NCI-H460 (cell line): ENCODE data around the gene CCIN. TPM values are rescaled to one million over a fixed set of nuclear protein-coding genes. Genes with fewer than 3 reads are reported as not detected.
"Not testable (repeated sequence)": the region's sequence is repeated elsewhere in the genome, so short reads cannot be mapped to it uniquely, and the experiment has no call there.

Source experiments
- DNase-seq: peaks from one replicate; pipeline ENCODE4 v3.0.0-alpha.2; 2016; ENCODE audit warnings: low read depth; ENCODE audit errors: extremely low read depth
- polyA plus RNA-seq: library from polyadenylated mRNA; depleted of rRNA; stranded (reverse); fragments of >200 nt; gene quantifications from 2 replicates; pipeline ENCODE4 v1.2.3, GENCODE V29; 2014; cell fraction: nucleus; rRNA removed
- total RNA-seq: library from RNA; depleted of rRNA; stranded (reverse); fragments of >200 nt; shearing (Covaris generic); gene quantifications from 2 replicates; pipeline ENCODE4 v1.2.3, GENCODE V29; 2014; rRNA removed

CCIN gene
- not detected in 2 replicates for total RNA-seq
- polyA plus RNA-seq: not detected in 2 replicates

GRCh38 chr9:36169166-36169565 lies at the start of gene CCIN:
Gene CCIN, plus strand, starts transcription at chr9:36169388. Its CDS starts 115 bp downstream, at chr9:36169503.
- no peak for DNase-seq

- DNase-seq: no peak
Observed at GRCh38 chr9:36119476-36119875, 49.7 kb upstream of the CCIN start.

- DNase-seq: no peak
Observed at GRCh38 chr9:36120705-36121104, 48.5 kb upstream of the CCIN start.

- DNase-seq: no peak
Observed at GRCh38 chr9:36121971-36122370, 47.2 kb upstream of the CCIN start.

- no peak for DNase-seq
Observed at GRCh38 chr9:36123515-36123914, 45.7 kb upstream of the CCIN start.

DNA sequence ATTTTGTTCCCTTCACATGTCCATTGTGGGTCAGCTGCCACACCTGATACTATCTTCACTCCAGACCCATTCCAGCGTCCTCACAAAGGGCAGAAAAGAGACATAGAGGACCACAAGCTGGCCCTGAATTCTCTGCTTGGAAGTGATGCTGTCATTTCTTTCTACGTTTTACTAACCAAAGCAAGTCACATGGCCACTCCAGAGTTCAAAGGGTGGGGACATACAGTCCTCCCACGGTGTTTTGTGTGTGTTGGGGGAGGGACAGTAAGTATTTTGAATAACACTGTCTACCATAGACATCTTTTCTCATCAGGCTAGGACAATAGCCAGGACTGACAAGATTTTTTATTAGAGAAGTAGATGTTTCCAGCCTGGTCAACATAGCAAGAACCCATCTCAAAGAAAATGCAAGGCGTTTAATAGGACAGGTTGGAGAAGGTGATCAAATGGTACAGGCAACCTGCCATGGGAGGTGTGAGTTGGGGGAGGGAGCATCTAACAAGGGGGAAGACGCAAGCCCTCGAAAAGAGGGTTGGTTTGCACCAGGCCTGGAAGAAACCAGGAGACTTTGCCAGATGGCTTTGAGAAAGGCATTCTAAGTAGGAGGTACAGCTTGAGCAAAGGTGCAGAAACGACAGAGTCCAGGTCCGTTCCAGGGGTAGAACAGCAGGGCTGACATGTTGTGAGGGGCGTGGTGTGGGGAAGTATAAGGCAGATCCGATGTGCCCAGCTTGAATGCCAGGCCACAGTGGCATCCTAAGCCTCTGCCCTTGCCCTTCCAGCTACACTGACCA lies 43.9 kb upstream of the CCIN start:
- no peak for DNase-seq

GRCh38 chr9:36126016-36126730 lies 43.0 kb upstream of the CCIN start:
- DNase-seq: no peak

- DNase-seq: no peak
Observed at GRCh38 chr9:36127652-36128244, 41.4 kb upstream of the CCIN start.

DNA sequence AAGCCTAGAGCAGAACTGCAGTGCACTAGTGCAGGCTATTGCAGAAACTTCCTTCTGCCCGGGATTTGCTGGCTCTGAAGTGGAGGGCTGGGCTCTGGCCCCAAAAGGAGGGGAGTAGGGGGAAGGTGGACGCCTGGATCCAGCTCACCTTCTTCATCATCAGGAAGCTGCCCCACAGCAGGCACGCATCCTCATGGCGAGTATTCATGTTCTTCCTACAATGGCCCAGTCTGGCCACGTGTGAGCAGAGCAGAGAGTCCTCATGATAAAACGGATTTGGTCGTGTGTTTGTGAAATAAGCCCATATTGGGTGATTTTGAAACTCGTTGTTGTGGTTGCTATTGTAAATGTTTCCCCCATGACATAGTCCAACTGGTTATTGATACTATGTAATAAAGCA lies 40.8 kb upstream of the CCIN start:
- no peak for DNase-seq

- DNase-seq: no peak
Observed at GRCh38 chr9:36129139-36129538, 40.0 kb upstream of the CCIN start.

DNA sequence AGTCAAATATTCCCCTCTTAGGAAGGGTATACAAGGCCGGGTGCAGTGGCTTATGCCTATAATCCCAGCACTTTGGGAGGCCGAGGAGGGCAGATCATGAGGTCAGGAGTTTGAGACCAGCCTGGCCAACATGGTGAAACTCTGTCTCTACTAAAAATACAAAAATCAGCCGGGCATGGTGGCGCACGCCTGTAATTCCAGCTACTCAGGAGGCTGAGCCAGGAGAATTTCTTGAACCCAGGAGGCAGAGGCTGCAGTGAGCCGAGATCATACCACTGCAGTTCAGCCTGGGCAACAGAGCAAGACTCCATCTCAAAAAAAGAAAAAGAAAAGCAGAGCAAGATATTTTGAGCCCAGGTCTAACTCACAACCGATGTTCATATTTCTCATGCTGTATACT lies 37.5 kb upstream of the CCIN start:
- not testable (repeated sequence) for DNase-seq

GRCh38 chr9:36132086-36132485 lies 37.1 kb upstream of the CCIN start:
- DNase-seq: no peak

GRCh38 chr9:36134761-36135505 lies 34.3 kb upstream of the CCIN start:
- DNase-seq: no peak

DNA sequence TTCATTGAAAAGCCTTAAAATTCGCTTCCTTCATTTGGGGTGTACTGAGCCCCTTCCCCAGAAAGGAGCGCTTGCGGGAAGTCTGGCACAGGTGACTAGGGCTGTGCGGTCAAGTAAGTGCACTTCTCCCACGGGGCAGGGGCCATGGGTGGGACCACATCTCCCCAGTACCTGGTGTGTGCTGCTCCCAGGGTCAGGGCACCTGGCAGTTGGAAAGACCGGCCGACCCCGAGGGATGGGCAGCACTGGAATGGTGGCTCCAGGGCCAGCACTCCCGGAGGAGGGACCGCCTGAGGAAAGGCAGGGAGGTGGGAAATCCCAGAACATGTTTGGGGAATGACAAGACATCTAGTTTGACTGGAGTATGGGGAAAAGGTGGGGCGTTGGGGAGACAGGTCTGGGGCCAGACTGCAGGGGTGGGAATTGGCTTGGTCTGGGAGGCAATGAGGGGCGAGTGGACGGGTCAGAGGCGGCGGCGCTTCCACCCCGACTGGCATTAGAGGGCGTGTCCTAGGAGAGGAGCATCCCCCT lies 33.4 kb upstream of the CCIN start:
- DNase-seq: no peak

DNA sequence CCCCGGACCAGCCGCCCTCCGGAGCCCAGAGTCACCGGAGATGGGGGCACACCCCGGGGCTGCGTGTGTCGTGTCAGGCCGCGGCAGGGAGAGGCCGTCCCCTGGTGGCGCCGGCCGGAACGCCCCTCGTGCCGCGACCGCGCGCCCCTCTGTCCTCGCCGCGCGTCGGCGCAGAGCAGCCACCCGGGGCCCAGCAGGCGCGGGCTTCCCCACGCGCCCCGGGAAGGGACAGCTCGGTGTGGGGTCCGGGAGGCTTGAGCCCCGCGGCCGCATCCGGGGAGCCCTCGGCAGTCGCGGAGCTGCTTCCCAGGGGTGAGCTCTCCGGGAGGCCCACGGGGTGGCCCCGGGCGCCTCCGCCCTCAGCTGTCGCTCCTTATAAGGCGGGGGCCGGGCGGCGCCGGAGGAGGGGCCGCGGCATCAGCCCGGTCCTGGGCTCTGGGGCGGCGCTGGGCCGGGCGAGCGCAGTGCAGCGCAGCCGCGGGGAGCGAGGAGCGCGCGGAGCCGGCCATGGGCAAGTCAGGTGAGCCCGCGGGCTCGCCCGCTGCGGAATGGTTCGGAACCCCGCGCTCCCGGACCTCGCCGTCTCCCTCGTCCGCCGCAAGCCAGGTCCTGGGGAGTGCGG lies 32.8 kb upstream of the CCIN start, which contains the start of gene GLIPR2:
TSS of gene GLIPR2 (plus strand) at position 462 of the 622 bp plus-strand sequence. CDS start at position 508, 46 bp downstream.
- peak; percentile 43 for DNase-seq

DNA sequence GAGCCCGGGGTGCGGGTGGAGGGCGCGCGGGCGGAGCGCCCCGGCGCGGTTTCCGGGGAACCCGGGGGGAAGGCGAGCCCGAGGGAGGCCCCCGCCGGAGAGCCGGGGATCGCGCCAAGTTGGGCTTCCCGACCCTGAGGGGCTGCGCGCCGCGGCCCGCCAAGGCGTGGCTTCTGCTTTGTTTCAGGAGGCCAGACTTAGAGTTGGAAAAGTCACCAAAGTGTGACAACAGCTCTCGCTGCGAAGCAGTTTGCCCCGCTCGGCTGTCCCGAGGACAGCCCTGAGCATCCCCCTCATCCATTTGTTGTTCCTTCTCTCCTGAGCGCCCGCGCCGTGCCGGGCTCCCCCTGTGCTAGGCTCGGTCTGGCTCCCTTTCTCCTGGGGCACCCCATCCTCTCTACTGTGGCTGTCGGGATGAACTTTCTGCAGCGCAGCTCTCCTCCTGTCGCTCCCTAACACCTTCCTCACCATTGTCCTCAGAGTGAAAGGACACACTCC lies 32.2 kb upstream of the CCIN start:
- DNase-seq: no peak

- DNase-seq: no peak
Observed at GRCh38 chr9:36137392-36138004, 31.7 kb upstream of the CCIN start.

DNA sequence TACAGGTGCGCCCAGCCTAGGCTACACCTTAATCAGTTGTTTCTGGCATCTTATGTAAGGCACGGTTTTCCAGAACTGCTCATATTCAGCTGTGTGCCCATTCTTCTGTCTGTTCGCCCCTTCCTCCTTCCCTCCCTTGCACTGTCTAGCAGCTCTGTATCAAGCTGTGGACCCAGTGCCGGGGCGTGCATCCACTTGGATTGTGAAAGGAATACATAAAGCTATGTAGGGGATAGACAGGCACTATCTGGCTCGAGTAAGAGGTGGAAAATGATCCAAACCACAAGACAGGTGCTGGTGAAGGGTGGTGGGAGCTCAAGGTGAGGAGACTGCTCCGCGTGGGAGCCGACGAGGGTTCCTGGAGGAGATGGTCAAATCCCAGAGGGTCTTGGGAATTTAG lies 30.7 kb upstream of the CCIN start:
- DNase-seq: no peak

- no peak for DNase-seq
Observed at GRCh38 chr9:36138901-36139300, 30.3 kb upstream of the CCIN start.
